Measurements from ENCODE around the gene CDPF1. TPM values are rescaled to one million over a fixed set of nuclear protein-coding genes. Genes with fewer than 3 reads are reported as not detected.

The CDPF1 gene
- polyA plus RNA-seq, 4 donors: 11.9 to 16.4 (median 14.5) TPM

Other genes with a start within 250 kb of the CDPF1 start
- gene PPARA, start 99.8 kb downstream of the CDPF1 start, polyA plus RNA-seq (ENCODE audit: insufficient read length in 4 of 4): 10 to 100 TPM; 22.4 to 34.1 (median 28.3) TPM
- gene PKDREJ, start 13.1 kb upstream of the CDPF1 start, polyA plus RNA-seq (ENCODE audit: insufficient read length in 4 of 4): under 1 TPM; 0.22 to 0.55 (median 0.32) TPM
- 10 to 100 TPM; 48.0 to 71.2 (median 54.2) TPM for gene TTC38, start 17.7 kb upstream of the CDPF1 start, polyA plus RNA-seq (ENCODE audit: insufficient read length in 4 of 4)
- gene GTSE1, start 46.6 kb upstream of the CDPF1 start, polyA plus RNA-seq (ENCODE audit: insufficient read length in 4 of 4): 10 to 100 TPM; 10.5 to 21.1 (median 19.1) TPM
- 10 to 100 TPM; 39.9 to 70.5 (median 50.9) TPM for gene TRMU, start 85.4 kb upstream of the CDPF1 start, polyA plus RNA-seq (ENCODE audit: insufficient read length in 4 of 4)

Measured in left renal cortex interstitium (tissue), 4 donors.